GM12878 (cell line): ENCODE measurements around the gene ZNF827. TPM values are rescaled to one million over a fixed set of nuclear protein-coding genes. Genes with fewer than 3 reads are reported as not detected.

Experiments
- ATAC-seq: fragments of 200-7000 bp; cut with Tn5 transposase; 3 replicates; pipeline ENCODE4 v1.9.1; 2020; ENCODE audit warnings: mild to moderate bottlenecking, moderate library complexity
- BruUV-seq: library from RNA; stranded (reverse); fragments of 400-500 nt; replicated peaks from 2 replicates; lab custom pipeline; 2021; lab: Mats Ljungman, UMichigan
- CTCF ChIA-PET: fragments of 300-600 bp; sonication (Branson Sonifier 250); formaldehyde crosslinking; extraction: SDS; loops from one replicate; lab custom pipeline; 2021; ENCODE audit warnings: inconsistent platforms; lab: Yijun Ruan, JAX
- POLR2A ChIA-PET: fragments of 350-600 bp; formaldehyde crosslinking; extraction: SDS; loops from one replicate; lab custom pipeline; 2021; ENCODE audit warnings: inconsistent platforms; lab: Charles Lee
- RAD21 ChIA-PET: fragments of 300-600 bp; sonication (Branson Sonifier 250); formaldehyde crosslinking; loops from one replicate; lab custom pipeline; 2023; ENCODE audit warnings: antibody characterized with exemption; ENCODE audit not compliant: unreplicated experiment; lab: Charles Lee
- SMC1A ChIA-PET: fragments of 300-600 bp; sonication (Branson Sonifier 250); formaldehyde crosslinking; loops from one replicate; lab custom pipeline; 2023; ENCODE audit not compliant: unreplicated experiment, uncharacterized antibody; lab: Charles Lee
- DNase-seq: peaks from one replicate; pipeline ENCODE4 v3.0.0-alpha.2; 2011; ENCODE audit warnings: low read depth, low spot score
- FAIRE-seq: peaks from 3 replicates; lab custom pipeline; 2011; peaks lifted over from hg19 to GRCh38; lab: Jason Lieb, UNC
- H2AFZ ChIP-seq: 2 replicates; pipeline ENCODE4 v1.6.0; 2011; ENCODE audit warnings: low read depth, low read length, control low read depth; ENCODE audit not compliant: control insufficient read depth
- H3K27ac ChIP-seq: 2 replicates; pipeline ENCODE4 v1.5.1; 2011; ENCODE audit warnings: control low read depth; ENCODE audit not compliant: control insufficient read depth, insufficient read depth
- H3K27me3 ChIP-seq, 2 experiments: replicated peaks in 1 of 2; 2 replicates each; pipeline versions ENCODE4 v1.6.0 to v1.6.1; 2011; ENCODE audit warnings: low read length in 1 of 2; ENCODE audit not compliant: control insufficient read depth in 2 of 2, insufficient read depth in 2 of 2
- H3K36me3 ChIP-seq, 2 experiments: 2 replicates each; pipeline ENCODE4 v1.5.1; 2011; ENCODE audit warnings: low read length in 1 of 2; ENCODE audit not compliant: control insufficient read depth in 2 of 2, insufficient read depth in 2 of 2
- H3K4me1 ChIP-seq: 2 replicates; pipeline ENCODE4 v1.6.1; 2011; ENCODE audit warnings: mild to moderate bottlenecking, low read length, moderate library complexity, mixed read lengths; ENCODE audit not compliant: control insufficient read depth, insufficient read depth
- H3K4me2 ChIP-seq: 2 replicates; pipeline ENCODE4 v1.6.0; 2011; ENCODE audit warnings: control low read depth; ENCODE audit not compliant: control insufficient read depth, insufficient read depth
- H3K4me3 ChIP-seq: fragments of 200-600 bp; sonication (generic); 2 replicates; pipeline ENCODE4 v1.5.1; 2016
- H3K79me2 ChIP-seq: 2 replicates; pipeline ENCODE4 v1.6.0; 2011; ENCODE audit warnings: low read length; ENCODE audit not compliant: control insufficient read depth, insufficient read depth
- H3K9ac ChIP-seq: 2 replicates; pipeline ENCODE4 v1.8.0; 2011; ENCODE audit warnings: low read length, control low read depth, mixed read lengths; ENCODE audit not compliant: control insufficient read depth, insufficient read depth
- H3K9me3 ChIP-seq: replicated peaks from 3 replicates; pipeline ENCODE4 v1.5.1; 2011; ENCODE audit warnings: mild to moderate bottlenecking, low read length; ENCODE audit not compliant: control insufficient read depth, insufficient read depth
- H4K20me1 ChIP-seq: 2 replicates; pipeline ENCODE4 v1.6.0; 2011; ENCODE audit not compliant: control insufficient read depth, insufficient read depth
- BHLHE40 ChIP-seq, 2 experiments: fragments of 450-650 bp in 1 of 2; IDR thresholded peaks; 2 replicates each; pipeline ENCODE4 v1.6.1; 2011 to 2017; ENCODE audit warnings: low read depth in 2 of 2, borderline replicate concordance in 1 of 2, improper control_type of control experiment in 1 of 2, low read length in 1 of 2, mild to moderate bottlenecking in 1 of 2
- CBFB ChIP-seq: IDR thresholded peaks from 2 replicates; pipeline ENCODE4 v1.6.1; 2016; ENCODE audit warnings: antibody characterized with exemption, low read depth
- MYC ChIP-seq: IDR thresholded peaks from 2 replicates; pipeline ENCODE4 v1.6.1; 2011; ENCODE audit warnings: mild to moderate bottlenecking, low read length, moderate library complexity, inconsistent platforms; ENCODE audit not compliant: insufficient read depth, insufficient replicate concordance, insufficient read length, severe bottlenecking
- SP1 ChIP-seq: IDR thresholded peaks from one replicate; pipeline ENCODE4 v1.6.1; 2011; ENCODE audit warnings: low read depth, low read length
- SREBF2 ChIP-seq: IDR thresholded peaks from 2 replicates; pipeline ENCODE4 v1.6.1; 2012; ENCODE audit warnings: mild to moderate bottlenecking, low read length
- WGBS: methylation state at CpG from one replicate; pipeline ENCODE4 v1.1.6; 2016; ENCODE audit warnings: low lambda C conversion rate; ENCODE audit not compliant: insufficient replicate concordance, insufficient coverage; ENCODE audit errors: missing lambda C conversion rate; 5-methylcytosine and 5-hydroxymethylcytosine counted together
- in situ Hi-C: fragments of 300-500 bp; cut with MboI; formaldehyde crosslinking; loops from 9 replicates; pipeline ENCODE4 v1.14.3; 2018; ENCODE audit warnings: mixed read lengths
- intact Hi-C: fragments of 100-400 bp; cut with micrococcal nuclease; formaldehyde crosslinking; loops from one replicate; pipeline ENCODE4 v1.14.2; 2022; ENCODE audit not compliant: unreplicated experiment
- polyA plus RNA-seq, 11 experiments: library from polyadenylated mRNA; depleted of rRNA in 4 of 11; unstranded in 6 of 11; stranded (reverse) in 5 of 11; fragments of >200 nt; fragmentation: Nextera tagmentation in 4 of 11; fragmentation: Illumina TruSeq in 1 of 11; extraction: Ambion mirVana in 4 of 11; extraction: Trizol in 1 of 11; gene quantifications; 1 replicate in 1 of 11; 2 replicates in 10 of 11; pipeline versions ENCODE4 v1.2.1 to v1.2.3, GENCODE V29; 2011 to 2016; ENCODE audit warnings: inconsistent platforms in 2 of 11, missing spikeins in 2 of 11, low read depth in 1 of 11
- total RNA-seq, 4 experiments: library from RNA; depleted of rRNA in 3 of 4; stranded (reverse); fragments of >200 nt in 3 of 4; fragmentation: Illumina TruSeq in 1 of 4; extraction: Trizol in 1 of 4; gene quantifications; 2 replicates each; pipeline versions ENCODE4 v1.2.1 to v1.2.3, GENCODE V29; 2013 to 2021
- TF ChIP-seq, protein P1 (sequence below): fragments of 450-650 bp; IDR thresholded peaks from 2 replicates; pipeline ENCODE4 v1.6.1; 2016; ENCODE audit warnings: mild to moderate bottlenecking, moderate library complexity, borderline replicate concordance

ZNF827 gene
- total and polyA plus RNA-seq, 10 of the 15 experiments (the other 5 are each of a cell fraction or from before 2014, with no cell fraction given): 3.8 to 31.5 (median 13.6) TPM

DNA sequence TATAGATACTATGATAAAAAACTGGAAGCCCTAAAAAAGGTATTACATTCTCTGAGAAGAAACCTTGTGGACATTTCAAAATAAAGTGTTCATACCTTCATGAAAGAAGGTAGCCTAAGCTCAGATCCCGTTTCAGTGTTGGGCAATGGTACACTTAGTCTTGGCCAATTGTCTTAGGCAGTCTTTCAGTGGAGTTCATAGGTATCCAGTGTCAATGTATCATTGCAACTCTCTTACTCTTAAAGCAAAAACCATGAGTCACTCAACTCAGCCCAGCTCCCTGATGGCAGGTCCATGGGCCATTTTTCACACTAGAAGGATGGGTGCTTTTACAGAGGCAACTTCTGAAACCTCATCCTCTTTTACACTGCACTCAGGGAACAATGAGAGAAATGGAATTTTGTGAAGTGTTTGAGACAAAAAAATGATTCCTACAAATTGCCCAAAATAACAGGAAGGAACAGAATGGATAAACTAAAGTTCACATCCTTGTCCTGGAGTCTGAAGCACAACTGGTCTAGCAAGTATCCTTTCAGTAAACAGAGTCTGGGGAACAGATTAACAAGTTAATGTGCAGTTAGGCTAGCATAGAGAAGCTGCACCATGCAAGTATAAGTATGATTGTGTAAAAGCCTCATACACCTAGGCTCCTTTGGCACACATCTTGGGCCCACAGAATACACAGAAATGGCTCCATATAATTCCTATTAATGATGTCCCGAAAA, 7.0 kb upstream of the ZNF827 start:
- H3K4me3 ChIP-seq: no peak overlapping the region
- ChIA-PET POLR2A (interaction anchor here (0.6 kb wide), 1 partner anchor 16 kb away, joined by 3 read pairs; no protein-coding TSS in a partner anchor), RAD21 (interaction anchor here (0.9 kb wide), 1 partner anchor 82 kb away, joined by 3 read pairs; no protein-coding TSS in a partner anchor), CTCF (interaction anchor here (0.7 to 1.2 kb wide), 3 partner anchors 10 to 156 kb away, joined by 3 to 13 read pairs (median 3); no protein-coding TSS in a partner anchor), SMC1A (interaction anchor here (0.7 to 1.6 kb wide), 6 partner anchors 10 to 102 kb away, joined by 3 to 7 read pairs (median 3); no protein-coding TSS in a partner anchor)
- no peaks in the 10 kb centered on the region for H3K4me1 ChIP-seq
- in situ Hi-C loops (no loop called here), intact Hi-C loops (no loop called here)
- H3K9ac ChIP-seq: no peak overlapping the region
- no peak for FAIRE-seq
- no peak overlapping the region for H3K27ac ChIP-seq
- BruUV-seq: no TSS peak
- TF ChIP-seq MYC: no peak
- no peak for TF ChIP-seq BHLHE40 (IDR thresholded peaks at IDR 0.05; ENCODE audit: borderline replicate concordance in 1 of 2, low read depth in 2 of 2, low read length in 1 of 2)
- TF ChIP-seq, protein P1, sequence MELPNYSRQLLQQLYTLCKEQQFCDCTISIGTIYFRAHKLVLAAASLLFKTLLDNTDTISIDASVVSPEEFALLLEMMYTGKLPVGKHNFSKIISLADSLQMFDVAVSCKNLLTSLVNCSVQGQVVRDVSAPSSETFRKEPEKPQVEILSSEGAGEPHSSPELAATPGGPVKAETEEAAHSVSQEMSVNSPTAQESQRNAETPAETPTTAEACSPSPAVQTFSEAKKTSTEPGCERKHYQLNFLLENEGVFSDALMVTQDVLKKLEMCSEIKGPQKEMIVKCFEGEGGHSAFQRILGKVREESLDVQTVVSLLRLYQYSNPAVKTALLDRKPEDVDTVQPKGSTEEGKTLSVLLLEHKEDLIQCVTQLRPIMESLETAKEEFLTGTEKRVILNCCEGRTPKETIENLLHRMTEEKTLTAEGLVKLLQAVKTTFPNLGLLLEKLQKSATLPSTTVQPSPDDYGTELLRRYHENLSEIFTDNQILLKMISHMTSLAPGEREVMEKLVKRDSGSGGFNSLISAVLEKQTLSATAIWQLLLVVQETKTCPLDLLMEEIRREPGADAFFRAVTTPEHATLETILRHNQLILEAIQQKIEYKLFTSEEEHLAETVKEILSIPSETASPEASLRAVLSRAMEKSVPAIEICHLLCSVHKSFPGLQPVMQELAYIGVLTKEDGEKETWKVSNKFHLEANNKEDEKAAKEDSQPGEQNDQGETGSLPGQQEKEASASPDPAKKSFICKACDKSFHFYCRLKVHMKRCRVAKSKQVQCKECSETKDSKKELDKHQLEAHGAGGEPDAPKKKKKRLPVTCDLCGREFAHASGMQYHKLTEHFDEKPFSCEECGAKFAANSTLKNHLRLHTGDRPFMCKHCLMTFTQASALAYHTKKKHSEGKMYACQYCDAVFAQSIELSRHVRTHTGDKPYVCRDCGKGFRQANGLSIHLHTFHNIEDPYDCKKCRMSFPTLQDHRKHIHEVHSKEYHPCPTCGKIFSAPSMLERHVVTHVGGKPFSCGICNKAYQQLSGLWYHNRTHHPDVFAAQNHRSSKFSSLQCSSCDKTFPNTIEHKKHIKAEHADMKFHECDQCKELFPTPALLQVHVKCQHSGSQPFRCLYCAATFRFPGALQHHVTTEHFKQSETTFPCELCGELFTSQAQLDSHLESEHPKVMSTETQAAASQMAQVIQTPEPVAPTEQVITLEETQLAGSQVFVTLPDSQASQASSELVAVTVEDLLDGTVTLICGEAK: no peak
- TF ChIP-seq SP1: no peak
- no peak for TF ChIP-seq SREBF2
- no peak for TF ChIP-seq CBFB
- H3K36me3 ChIP-seq: no peaks in the 10 kb centered on the region
- H4K20me1 ChIP-seq: no peaks in the 10 kb centered on the region
- no peak overlapping the region for H3K4me2 ChIP-seq
- WGBS: 22% methylated on average over 2 of the region's 2 CpGs
- no peak for ATAC-seq
- H3K27me3 ChIP-seq: peaks cover 0 to 2% of the 10 kb centered on the region in 2 experiments; a peak in 2 of 4 replicates
- H3K9me3 ChIP-seq: no peaks in the 10 kb centered on the region
- no peak for DNase-seq
- no peak overlapping the region for H2AFZ ChIP-seq
- H3K79me2 ChIP-seq: no peaks in the 10 kb centered on the region
